ENCODE results near the gene HERC4. TPM values are rescaled to one million over a fixed set of nuclear protein-coding genes. Genes with fewer than 3 reads are reported as not detected.
"Not testable (repeated sequence)": the region's sequence is repeated elsewhere in the genome, so short reads cannot be mapped to it uniquely, and the experiment has no call there.

Gene HERC4
- total RNA-seq, 4 donors from 2014 or later: 54.5 to 82.4 (median 67.5) TPM

GRCh38 chr10:67988606-67989005, 86.5 kb downstream of the HERC4 start:
- 88 to 91% methylated on average over 1 of the region's 1 CpG for WGBS, 2 donors
- no peaks in the 10 kb centered on the region for H3K4me1 ChIP-seq
- H3K9me3 ChIP-seq: no peaks in the 10 kb centered on the region
- H3K27ac ChIP-seq: no peak overlapping the region
- peaks cover 11 to 13% of the 10 kb centered on the region in 2 donors for H3K36me3 ChIP-seq
- H3K27me3 ChIP-seq: no peaks in the 10 kb centered on the region
- no peak for DNase-seq
- intact Hi-C loops (cut with DNase I): no loop called here
- no peak overlapping the region for H3K4me3 ChIP-seq (replicated peaks in 1 of 3)
- TF ChIP-seq CTCF (IDR thresholded peaks at IDR 0.05): no peak
- TF ChIP-seq POLR2A (IDR thresholded peaks at IDR 0.05): no peak

GRCh38 chr10:67982603-67983002, 92.5 kb downstream of the HERC4 start:
- 90 to 95% methylated on average over 8 of the region's 8 CpGs for WGBS, 2 donors
- H3K9me3 ChIP-seq; intact Hi-C loops (cut with DNase I); H3K4me1 ChIP-seq; H3K27me3 ChIP-seq; H3K4me3 ChIP-seq (replicated peaks in 1 of 3); DNase-seq; H3K27ac ChIP-seq: not testable (repeated sequence)
- peaks cover 10 to 13% of the 10 kb centered on the region in 2 donors for H3K36me3 ChIP-seq

- WGBS, 2 donors: 92 to 93% methylated on average over 5 of the region's 5 CpGs
These were observed 96.3 kb downstream of the HERC4 start for GRCh38 chr10:67978749-67979148.

GRCh38 chr10:67977251-67977650, 97.8 kb downstream of the HERC4 start:
- H3K27ac ChIP-seq: peak overlapping the region in 1 of 3 donors; percentile 4
- peaks cover 8 to 16% of the 10 kb centered on the region in 2 donors for H3K36me3 ChIP-seq
- peaks cover 5 to 6% of the 10 kb centered on the region in 2 donors for H3K4me1 ChIP-seq
- DNase-seq: no peak
- intact Hi-C loops (cut with DNase I): no loop called here
- no peak overlapping the region for H3K4me3 ChIP-seq (replicated peaks in 1 of 3)
- 91 to 94% methylated on average over 2 of the region's 2 CpGs for WGBS, 2 donors
- H3K27me3 ChIP-seq: no peaks in the 10 kb centered on the region
- H3K9me3 ChIP-seq: no peaks in the 10 kb centered on the region
- TF ChIP-seq CTCF (IDR thresholded peaks at IDR 0.05) (no peak), POLR2A (IDR thresholded peaks at IDR 0.05) (no peak)

More at GRCh38 chr10:67978749-67979148, 96.3 kb downstream of the HERC4 start:
- no peak for DNase-seq
- intact Hi-C loops (cut with DNase I): no loop called here
- Histone ChIP-seq H3K36me3 (peaks cover 8 to 16% of the 10 kb centered on the region in 2 donors), H3K4me3 (replicated peaks in 1 of 3) (no peak overlapping the region), H3K4me1 (peaks cover 5 to 6% of the 10 kb centered on the region in 2 donors), H3K27me3 (no peaks in the 10 kb centered on the region), H3K9me3 (no peaks in the 10 kb centered on the region), H3K27ac (no peak overlapping the region)
- TF ChIP-seq CTCF (IDR thresholded peaks at IDR 0.05) (no peak), POLR2A (IDR thresholded peaks at IDR 0.05) (no peak)

- TF ChIP-seq CTCF (IDR thresholded peaks at IDR 0.05): no peak
- TF ChIP-seq POLR2A (IDR thresholded peaks at IDR 0.05): no peak
- Histone ChIP-seq H3K4me1 (peaks cover 5 to 6% of the 10 kb centered on the region in 2 donors), H3K4me3 (replicated peaks in 1 of 3) (no peak overlapping the region), H3K27me3 (no peaks in the 10 kb centered on the region), H3K9me3 (no peaks in the 10 kb centered on the region), H3K36me3 (peaks cover 8 to 16% of the 10 kb centered on the region in 2 donors), H3K27ac (peak overlapping the region in 1 of 3 donors; percentile 4)
- intact Hi-C loops (cut with DNase I): no loop called here
- peak; percentile 83 to 88 for DNase-seq
- 47 to 63% methylated on average over 3 of the region's 3 CpGs for WGBS, 2 donors
These were observed 98.5 kb downstream of the HERC4 start for GRCh38 chr10:67976292-67977245.
